IPS DF 6.9 (cell line): ENCODE data around the gene RARRES1.

Source experiments
- DNase-seq: peaks from one replicate; pipeline ENCODE4 v3.0.0-alpha.2; 2013; ENCODE audit warnings: low read depth, low spot score
- H3K27ac ChIP-seq: one replicate; pipeline ENCODE4 v1.5.1; 2013; ENCODE audit warnings: low read length, control low read depth
- H3K27me3 ChIP-seq: 2 replicates; pipeline ENCODE4 v1.6.1; 2013; ENCODE audit warnings: mild to moderate bottlenecking, low read length; ENCODE audit not compliant: control insufficient read depth, insufficient read depth
- H3K36me3 ChIP-seq: 2 replicates; pipeline ENCODE4 v1.6.1; 2013; ENCODE audit warnings: low read length; ENCODE audit not compliant: control insufficient read depth, insufficient read depth
- H3K4me1 ChIP-seq: 2 replicates; pipeline ENCODE4 v1.6.1; 2013; ENCODE audit warnings: low read length; ENCODE audit not compliant: control insufficient read depth, insufficient read depth
- H3K4me3 ChIP-seq: 2 replicates; pipeline ENCODE4 v1.5.1; 2013; ENCODE audit warnings: mild to moderate bottlenecking, low read length
- H3K9me3 ChIP-seq: 2 replicates; pipeline ENCODE4 v1.6.1; 2013; ENCODE audit warnings: low read length, inconsistent platforms; ENCODE audit not compliant: control insufficient read depth, insufficient read depth
- WGBS: extraction: QIAGEN DNeasy Blood & Tissue Kit; methylation state at CpG from one replicate; pipeline ENCODE4 v1.1.7; 2013; ENCODE audit warnings: mixed read lengths, missing lambda C conversion rate; ENCODE audit not compliant: insufficient read length, insufficient coverage; 5-methylcytosine and 5-hydroxymethylcytosine counted together

The RARRES1 gene

DNA sequence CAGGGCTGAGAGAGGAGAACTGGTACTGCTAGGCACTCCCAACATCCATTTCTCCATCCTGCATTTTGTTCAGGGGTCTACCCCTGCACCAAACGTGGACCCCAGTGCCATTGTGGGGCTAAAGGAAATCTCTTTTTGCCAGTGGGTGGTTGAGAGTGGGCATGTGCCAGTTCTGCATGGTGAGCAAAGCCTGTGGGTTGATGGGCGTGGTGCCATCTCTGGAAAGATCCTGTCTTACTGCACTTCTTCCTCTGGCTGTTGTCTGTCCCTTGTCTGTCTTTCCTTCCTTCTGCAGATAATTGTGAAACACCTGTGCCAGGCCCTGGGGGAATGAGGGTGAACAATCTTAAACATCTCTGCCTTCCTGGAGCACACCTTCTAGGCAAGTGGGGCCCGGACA lies 1.4 kb upstream of the RARRES1 start:
- Histone ChIP-seq H3K27me3 (peaks cover 5% of the 10 kb centered on the region; the same call in 1 of the 2 replicates), H3K27ac (no peak overlapping the region), H3K4me3 (no peak overlapping the region), H3K4me1 (no peaks in the 10 kb centered on the region; the same call in 1 of the 2 replicates), H3K9me3 (no peaks in the 10 kb centered on the region), H3K36me3 (no peaks in the 10 kb centered on the region; the same call in 1 of the 2 replicates)
- WGBS: no CpG with 5 or more reads among the region's 3 CpGs
- no peak for DNase-seq

GRCh38 chr3:158732856-158733200 lies 571 bp upstream of the RARRES1 start:
- WGBS: no CpG with 5 or more reads among the region's 15 CpGs
- H3K9me3 ChIP-seq: no peaks in the 10 kb centered on the region
- DNase-seq: no peak
- no peaks in the 10 kb centered on the region; the same call in 1 of the 2 replicates for H3K36me3 ChIP-seq
- H3K27ac ChIP-seq: no peak overlapping the region
- H3K4me1 ChIP-seq: no peaks in the 10 kb centered on the region; the same call in 1 of the 2 replicates
- H3K4me3 ChIP-seq: peak overlapping the region; percentile 70; the same call in 1 of the 2 replicates
- peaks cover 5% of the 10 kb centered on the region; the same call in 1 of the 2 replicates for H3K27me3 ChIP-seq

DNA sequence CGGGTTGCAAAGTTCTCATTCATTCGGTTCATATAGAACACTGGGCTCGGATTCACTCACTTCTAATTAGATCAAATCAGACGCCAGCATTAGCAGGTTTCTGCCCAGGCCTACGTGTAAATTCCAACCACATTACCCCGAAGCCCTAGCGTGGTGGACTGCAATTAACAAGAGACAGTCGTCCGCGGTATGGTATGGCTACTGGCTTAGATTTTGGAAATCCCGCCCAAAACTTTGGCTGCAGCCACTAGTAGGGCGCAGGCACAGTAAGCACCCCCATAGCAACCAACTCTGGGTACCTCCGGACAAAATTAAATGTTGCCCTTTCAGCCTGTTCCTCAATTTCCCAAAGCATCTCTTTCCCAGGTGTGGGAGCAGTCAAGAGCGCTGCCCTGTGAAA lies 771 bp downstream of the RARRES1 start:
- no CpG with 5 or more reads among the region's 14 CpGs for WGBS
- peaks cover 1% of the 10 kb centered on the region; the same call in 1 of the 2 replicates for H3K4me1 ChIP-seq
- H3K4me3 ChIP-seq: peak overlapping the region; percentile 70; the same call in 1 of the 2 replicates
- no peak for DNase-seq
- peaks cover 5% of the 10 kb centered on the region; the same call in 1 of the 2 replicates for H3K27me3 ChIP-seq
- H3K9me3 ChIP-seq: no peaks in the 10 kb centered on the region
- no peak overlapping the region for H3K27ac ChIP-seq
- no peaks in the 10 kb centered on the region; the same call in 1 of the 2 replicates for H3K36me3 ChIP-seq

GRCh38 chr3:158728851-158729250 lies 3.4 kb downstream of the RARRES1 start:
- Histone ChIP-seq H3K9me3 (no peaks in the 10 kb centered on the region), H3K27ac (no peak overlapping the region), H3K36me3 (no peaks in the 10 kb centered on the region; the same call in 1 of the 2 replicates), H3K4me3 (no peak overlapping the region), H3K27me3 (peaks cover 5% of the 10 kb centered on the region; the same call in 1 of the 2 replicates), H3K4me1 (peaks cover 1% of the 10 kb centered on the region; the same call in 1 of the 2 replicates)
- no peak for DNase-seq

- no CpG with 5 or more reads among the region's 4 CpGs for WGBS
Measured at GRCh38 chr3:158728061-158728377, 4.2 kb downstream of the RARRES1 start.

GRCh38 chr3:158727206-158728060 lies 4.8 kb downstream of the RARRES1 start:
- Histone ChIP-seq H3K9me3 (no peaks in the 10 kb centered on the region), H3K27ac (no peak overlapping the region), H3K36me3 (no peaks in the 10 kb centered on the region; the same call in 1 of the 2 replicates), H3K4me3 (no peak overlapping the region), H3K4me1 (peaks cover 1% of the 10 kb centered on the region; the same call in 1 of the 2 replicates), H3K27me3 (peaks cover 3% of the 10 kb centered on the region; the same call in 1 of the 2 replicates)
- peak; percentile 60 for DNase-seq
- WGBS: no CpG with 5 or more reads among the region's 10 CpGs

More at GRCh38 chr3:158728061-158728377, 4.2 kb downstream of the RARRES1 start:
- no peak overlapping the region for H3K4me3 ChIP-seq
- H3K4me1 ChIP-seq: peaks cover 1% of the 10 kb centered on the region; the same call in 1 of the 2 replicates
- H3K27me3 ChIP-seq: peaks cover 5% of the 10 kb centered on the region; the same call in 1 of the 2 replicates
- H3K27ac ChIP-seq: no peak overlapping the region
- DNase-seq: no peak
- H3K36me3 ChIP-seq: no peaks in the 10 kb centered on the region; the same call in 1 of the 2 replicates
- no peaks in the 10 kb centered on the region for H3K9me3 ChIP-seq

GRCh38 chr3:158725348-158726011 lies 6.8 kb downstream of the RARRES1 start:
- no peak overlapping the region for H3K4me3 ChIP-seq
- H3K27ac ChIP-seq: no peak overlapping the region
- no CpG with 5 or more reads among the region's 9 CpGs for WGBS
- DNase-seq: no peak
- H3K9me3 ChIP-seq: no peaks in the 10 kb centered on the region
- H3K36me3 ChIP-seq: no peaks in the 10 kb centered on the region
- H3K27me3 ChIP-seq: no peaks in the 10 kb centered on the region
- 0 out of 2 replicates have a peak, but pooled peaks cover 1% of the 10 kb centered on the region for H3K4me1 ChIP-seq

DNA sequence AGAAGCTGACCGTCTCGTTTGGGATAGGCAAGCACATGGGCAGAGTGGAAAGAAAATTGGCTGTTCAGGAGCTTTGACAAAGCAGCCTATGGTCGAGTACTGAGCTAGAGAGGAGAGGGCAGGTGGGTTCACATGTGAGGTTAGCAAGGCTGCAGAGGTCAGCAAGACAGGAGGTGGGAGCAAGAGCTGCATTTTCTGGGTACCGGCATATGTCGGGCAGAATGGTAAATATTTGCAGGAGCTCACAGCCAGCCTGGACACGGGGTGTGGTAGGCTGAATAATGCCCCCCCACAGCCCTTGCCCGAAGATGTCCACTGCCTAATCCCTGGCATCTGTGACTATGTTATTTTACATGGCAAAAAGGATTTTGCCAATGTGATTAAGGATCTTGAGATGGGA lies 8.3 kb downstream of the RARRES1 start:
- H3K27me3 ChIP-seq: no peaks in the 10 kb centered on the region
- H3K36me3 ChIP-seq: no peaks in the 10 kb centered on the region
- no peaks in the 10 kb centered on the region for H3K9me3 ChIP-seq
- no CpG with 5 or more reads among the region's 7 CpGs for WGBS
- 0 out of 2 replicates have a peak, but pooled peaks cover 1% of the 10 kb centered on the region for H3K4me1 ChIP-seq
- H3K27ac ChIP-seq: no peak overlapping the region
- H3K4me3 ChIP-seq: no peak overlapping the region
- no peak for DNase-seq

DNA sequence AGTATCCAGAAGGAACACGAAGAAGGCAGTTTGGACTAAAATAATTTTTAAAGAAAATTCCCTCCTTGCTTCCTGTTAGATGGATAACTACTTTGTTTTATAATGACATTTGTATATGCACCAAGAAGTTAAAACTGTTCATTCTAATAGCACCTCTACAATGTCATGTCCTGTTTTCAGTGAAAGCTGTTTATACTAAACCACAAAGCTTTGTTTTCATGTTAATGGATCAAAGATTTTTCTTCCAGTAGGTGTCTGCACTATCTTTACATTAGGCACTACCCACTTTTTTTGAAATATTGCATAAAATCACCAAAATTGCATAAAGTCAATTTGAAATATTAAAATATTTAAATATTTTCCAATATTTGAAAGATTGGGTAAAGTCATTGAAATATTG lies 10.1 kb downstream of the RARRES1 start:
- Histone ChIP-seq H3K4me1 (no peaks in the 10 kb centered on the region), H3K36me3 (no peaks in the 10 kb centered on the region), H3K4me3 (no peak overlapping the region), H3K27ac (no peak overlapping the region), H3K27me3 (no peaks in the 10 kb centered on the region), H3K9me3 (no peaks in the 10 kb centered on the region)
- WGBS: no CpG with 5 or more reads among the region's 1 CpG
- no peak for DNase-seq

- no CpG with 5 or more reads among the region's 5 CpGs for WGBS
- Histone ChIP-seq H3K36me3 (no peaks in the 10 kb centered on the region), H3K27me3 (no peaks in the 10 kb centered on the region), H3K9me3 (no peaks in the 10 kb centered on the region), H3K4me1 (no peaks in the 10 kb centered on the region), H3K4me3 (no peak overlapping the region), H3K27ac (no peak overlapping the region)
- no peak for DNase-seq
Measured at GRCh38 chr3:158718490-158719170, 13.6 kb downstream of the RARRES1 start.
